ENCODE results near the gene PRSS50.

GRCh38 chr3:46749129-46749528 is 31.5 kb upstream of the PRSS50 start:
- TF ChIP-seq CTCF (IDR thresholded peaks at IDR 0.05) (no peak), POLR2AphosphoS5 (IDR thresholded peaks at IDR 0.05) (no peak), POLR2A (IDR thresholded peaks at IDR 0.05) (no peak), EP300 (IDR thresholded peaks at IDR 0.05) (no peak)

Data from gastroesophageal sphincter (tissue), 3 donors.